Measurements from ENCODE around the gene TAAR9.

Gene TAAR9

GRCh38 chr6:132506869-132507808 is 30.9 kb upstream of the TAAR9 start:
- no peak for DNase-seq (ENCODE audit: insufficient read length, low spot score)
- FAIRE-seq: no peak
- TF ChIP-seq POLR2A (IDR thresholded peaks at IDR 0.05; ENCODE audit: low read depth, low read length): no peak

GRCh38 chr6:132511210-132511830 is 26.8 kb upstream of the TAAR9 start:
- peak; percentile 6 for FAIRE-seq
- TF ChIP-seq POLR2A (IDR thresholded peaks at IDR 0.05; ENCODE audit: low read depth, low read length): no peak

GRCh38 chr6:132511831-132512220 is 26.3 kb upstream of the TAAR9 start:
- FAIRE-seq: no peak

More at GRCh38 chr6:132511210-132511830, 26.8 kb upstream of the TAAR9 start:
- DNase-seq (ENCODE audit: insufficient read length, low spot score): no peak

GRCh38 chr6:132512342-132512637 is 25.8 kb upstream of the TAAR9 start:
- TF ChIP-seq POLR2A (IDR thresholded peaks at IDR 0.05; ENCODE audit: low read depth, low read length): no peak
- DNase-seq (ENCODE audit: insufficient read length, low spot score) (no peak), FAIRE-seq (no peak)

More at GRCh38 chr6:132511831-132512220, 26.3 kb upstream of the TAAR9 start:
- no peak for DNase-seq (ENCODE audit: insufficient read length, low spot score)
- TF ChIP-seq POLR2A (IDR thresholded peaks at IDR 0.05; ENCODE audit: low read depth, low read length): no peak

DNA sequence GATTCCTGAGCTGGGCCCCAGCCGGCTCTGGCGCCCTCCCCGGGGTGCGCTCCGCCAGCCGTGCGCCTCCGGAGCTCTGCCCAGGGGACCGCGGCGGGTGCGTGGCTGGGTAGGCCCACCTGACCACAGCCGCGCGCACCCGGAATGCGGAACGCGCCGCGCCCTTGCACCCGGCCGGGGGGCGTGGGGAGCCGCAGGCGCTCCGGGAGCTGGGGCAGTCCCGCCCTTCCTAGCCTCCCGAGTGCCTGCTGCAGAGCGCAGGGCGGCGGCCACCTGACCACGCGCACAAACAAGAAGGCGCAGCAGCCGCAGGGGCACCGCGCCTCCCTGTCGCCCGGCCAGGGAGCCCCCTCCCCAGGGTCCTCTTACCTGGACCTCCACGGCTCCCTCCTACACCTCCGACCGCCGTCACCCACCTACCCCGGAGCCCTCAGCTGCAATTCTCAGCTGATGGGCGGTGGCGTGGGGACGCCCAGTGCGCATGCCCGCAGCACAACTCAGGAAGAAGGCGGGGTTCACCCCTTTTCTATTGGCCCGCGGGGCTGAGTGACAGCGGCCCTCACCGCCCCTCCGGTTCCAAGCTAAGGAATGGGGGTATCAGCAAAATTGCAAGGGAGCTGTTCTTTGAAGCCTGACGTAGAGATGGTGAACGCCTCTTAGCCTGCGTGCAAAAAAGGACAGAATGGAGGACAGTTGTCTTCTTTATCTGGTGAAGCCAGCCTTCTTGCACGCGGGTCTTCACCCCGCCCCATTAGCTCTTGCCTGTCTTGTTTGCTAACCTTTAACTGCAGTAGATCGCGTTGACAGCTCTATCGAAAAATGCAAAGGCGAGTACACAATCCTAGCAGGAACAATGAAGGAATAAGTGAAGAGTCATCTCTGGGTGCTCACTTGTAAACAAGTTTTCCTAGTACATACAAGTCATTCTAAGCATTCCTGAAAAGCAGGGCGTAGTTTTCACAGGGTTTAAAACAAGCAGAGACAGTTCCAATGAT is 25.1 kb upstream of the TAAR9 start, which contains the start of gene STX7:
TSS of gene STX7 (minus strand) at position 479 of the 995 bp plus-strand sequence. CDS start 9,586 bp downstream, outside the sequence.
- peak; percentile 67 for FAIRE-seq
- TF ChIP-seq POLR2A (IDR thresholded peaks at IDR 0.05; ENCODE audit: low read depth, low read length): peak; percentile 77

DNA sequence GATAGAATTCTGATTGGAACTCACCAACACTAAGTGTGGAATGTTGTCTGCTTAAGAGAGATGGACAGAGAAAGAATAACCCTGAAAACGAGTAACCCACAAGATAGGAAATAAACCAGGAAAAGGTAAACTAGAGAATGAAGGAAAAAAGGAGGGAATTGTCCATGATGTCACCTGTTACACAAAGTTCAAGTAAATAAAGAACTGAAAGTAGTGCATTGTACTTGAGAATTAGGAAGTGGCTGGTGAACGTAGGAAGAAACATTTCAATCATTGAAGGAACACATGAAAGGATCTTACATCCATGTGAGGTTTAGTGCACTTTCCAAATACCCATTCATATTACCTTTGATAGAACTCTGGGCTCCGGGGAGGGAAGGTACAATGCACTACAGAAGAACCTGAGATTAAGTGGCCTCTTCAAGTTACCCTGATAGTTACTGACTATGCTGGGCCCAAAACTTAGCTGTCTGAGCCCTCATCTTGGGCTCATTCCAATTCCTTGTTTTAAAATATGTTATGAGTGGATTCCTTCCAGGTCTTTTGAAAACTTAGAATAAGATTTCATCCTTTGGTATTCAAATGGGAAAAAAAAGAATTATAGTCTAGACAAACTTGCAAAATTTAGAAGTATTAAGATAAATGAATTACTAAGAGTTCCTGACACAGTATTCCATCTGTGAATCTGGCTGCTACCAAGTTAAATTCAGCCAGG is 24.1 kb upstream of the TAAR9 start:
- no peak for FAIRE-seq
- no peak for DNase-seq (ENCODE audit: insufficient read length, low spot score)
- TF ChIP-seq POLR2A (IDR thresholded peaks at IDR 0.05; ENCODE audit: low read depth, low read length): no peak

More for the DNA sequence above, 25.1 kb upstream of the TAAR9 start, which contains the start of gene STX7:
- DNase-seq (ENCODE audit: insufficient read length, low spot score): peak; percentile 64

- no peak for DNase-seq (ENCODE audit: insufficient read length, low spot score)
- FAIRE-seq: no peak
- TF ChIP-seq POLR2A (IDR thresholded peaks at IDR 0.05; ENCODE audit: low read depth, low read length): no peak
Measured at GRCh38 chr6:132515386-132515785, 22.7 kb upstream of the TAAR9 start.

DNA sequence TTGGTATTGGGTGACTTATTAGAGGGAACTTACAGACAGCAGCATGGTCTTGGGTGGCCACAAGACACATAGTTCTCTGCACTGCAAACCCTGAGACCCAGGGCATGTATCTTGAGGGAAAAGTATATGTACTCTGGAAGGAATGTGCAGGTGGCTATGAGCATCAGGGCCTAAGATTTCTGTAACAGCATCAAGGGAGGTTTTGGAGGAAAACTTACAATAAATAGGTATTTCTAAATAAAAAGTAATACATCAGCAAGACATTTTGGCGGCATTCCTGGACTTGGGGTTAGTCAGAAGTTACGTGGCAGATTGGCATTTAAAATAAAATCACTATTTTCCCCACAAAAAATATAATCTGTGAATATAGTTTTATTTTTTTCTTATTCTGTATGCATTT is 17.1 kb upstream of the TAAR9 start:
- FAIRE-seq: no peak
- no peak for DNase-seq (ENCODE audit: insufficient read length, low spot score)
- TF ChIP-seq POLR2A (IDR thresholded peaks at IDR 0.05; ENCODE audit: low read depth, low read length): no peak

DNA sequence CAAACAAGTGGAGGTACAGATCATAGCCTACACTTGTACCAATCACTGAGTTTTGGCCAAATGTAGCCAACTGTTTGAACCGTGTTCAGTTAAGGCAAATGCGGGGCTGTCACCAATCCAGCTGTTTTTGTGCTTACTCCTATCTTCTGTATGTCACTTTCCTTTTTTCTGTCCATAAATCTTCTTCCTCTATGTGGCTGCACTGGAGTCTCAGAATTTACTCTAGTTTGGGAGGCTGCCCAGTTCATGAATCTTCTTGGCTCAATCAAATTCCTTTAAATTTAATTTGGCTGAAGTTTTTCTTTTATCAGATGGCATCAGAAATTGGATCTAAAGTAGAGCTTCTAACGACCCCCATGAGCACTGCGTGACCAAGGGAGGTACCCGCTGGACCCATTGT is 13.4 kb upstream of the TAAR9 start:
- TF ChIP-seq POLR2A (IDR thresholded peaks at IDR 0.05; ENCODE audit: low read depth, low read length): no peak
- FAIRE-seq (no peak), DNase-seq (ENCODE audit: insufficient read length, low spot score) (no peak)

GRCh38 chr6:132525866-132526265 is 12.2 kb upstream of the TAAR9 start:
- DNase-seq (ENCODE audit: insufficient read length, low spot score) (no peak), FAIRE-seq (no peak)
- no peak for TF ChIP-seq POLR2A (IDR thresholded peaks at IDR 0.05; ENCODE audit: low read depth, low read length)

GRCh38 chr6:132526461-132526860 is 11.6 kb upstream of the TAAR9 start:
- DNase-seq (ENCODE audit: insufficient read length, low spot score) (no peak), FAIRE-seq (no peak)
- no peak for TF ChIP-seq POLR2A (IDR thresholded peaks at IDR 0.05; ENCODE audit: low read depth, low read length)

GRCh38 chr6:132527791-132528190 is 10.3 kb upstream of the TAAR9 start:
- peak; percentile 64 for FAIRE-seq
- no peak for DNase-seq (ENCODE audit: insufficient read length, low spot score)
- no peak for TF ChIP-seq POLR2A (IDR thresholded peaks at IDR 0.05; ENCODE audit: low read depth, low read length)
